ENCODE results near the gene NKG7.

NKG7 gene

GRCh38 chr19:51367255-51367564, 5.2 kb downstream of the NKG7 start:
- no peak for TF ChIP-seq CTCF (IDR thresholded peaks at IDR 0.05; ENCODE audit: control insufficient read depth, extremely low read depth, insufficient read depth)
- DNase-seq (ENCODE audit: low read depth), result no peak
- H3K4me3 ChIP-seq (ENCODE audit: low read depth, low read length), result peak overlapping the region; percentile 93

- peak overlapping the region; percentile 93 for H3K4me3 ChIP-seq (ENCODE audit: low read depth, low read length)
- peak; percentile 93 for DNase-seq (ENCODE audit: low read depth)
- no peak for TF ChIP-seq CTCF (IDR thresholded peaks at IDR 0.05; ENCODE audit: control insufficient read depth, extremely low read depth, insufficient read depth)
Observed at GRCh38 chr19:51366389-51367254, 5.8 kb downstream of the NKG7 start.

- TF ChIP-seq CTCF (IDR thresholded peaks at IDR 0.05; ENCODE audit: control insufficient read depth, extremely low read depth, insufficient read depth), result no peak
- H3K4me3 ChIP-seq (ENCODE audit: low read depth, low read length), result peak within 1 kb of the TSS; percentile 93
- no peak for DNase-seq (ENCODE audit: low read depth)
Observed at GRCh38 chr19:51365965-51366388, 6.5 kb downstream of the NKG7 start, which contains the start of gene ETFB. Gene ETFB (minus strand): TSS chr19:51366388. CDS start chr19:51366326, 62 bp downstream.

GRCh38 chr19:51365211-51365964, 7.1 kb downstream of the NKG7 start:
- no peak for DNase-seq (ENCODE audit: low read depth)
- 0 out of 2 replicates have a peak, but pooled peaks have one; percentile 19 for TF ChIP-seq CTCF (IDR thresholded peaks at IDR 0.05; ENCODE audit: control insufficient read depth, extremely low read depth, insufficient read depth)
- peak overlapping the region; percentile 93 for H3K4me3 ChIP-seq (ENCODE audit: low read depth, low read length)

GRCh38 chr19:51364200-51365106, 8.0 kb downstream of the NKG7 start:
- no peak for TF ChIP-seq CTCF (IDR thresholded peaks at IDR 0.05; ENCODE audit: control insufficient read depth, extremely low read depth, insufficient read depth)
- H3K4me3 ChIP-seq (ENCODE audit: low read depth, low read length), result peak overlapping the region; percentile 3; the same call in 1 of the 2 replicates
- no peak for DNase-seq (ENCODE audit: low read depth)

- DNase-seq (ENCODE audit: low read depth), result no peak
- H3K4me3 ChIP-seq (ENCODE audit: low read depth, low read length), result no peak overlapping the region
- no peak for TF ChIP-seq CTCF (IDR thresholded peaks at IDR 0.05; ENCODE audit: control insufficient read depth, extremely low read depth, insufficient read depth)
Observed at GRCh38 chr19:51361239-51361638, 11.2 kb downstream of the NKG7 start.
